H1 (cell line): Measurements from ENCODE around the gene NIFK. TPM values are rescaled to one million over a fixed set of nuclear protein-coding genes. Genes with fewer than 3 reads are reported as not detected.

Experiments used
- BCL11A ChIP-seq, 2 experiments: IDR thresholded peaks; one replicate each; pipeline ENCODE4 v1.6.1; 2011; ENCODE audit warnings: low read depth in 2 of 2, low read length in 2 of 2, mild to moderate bottlenecking in 2 of 2
- BRCA1 ChIP-seq: IDR thresholded peaks from 2 replicates; pipeline ENCODE4 v1.6.1; 2012; ENCODE audit warnings: low read depth, low read length, improper control_type of control experiment
- EGR1 ChIP-seq: IDR thresholded peaks from 2 replicates; pipeline ENCODE4 v1.6.1; 2011; ENCODE audit warnings: low read depth, low read length, borderline replicate concordance
- EZH2 ChIP-seq: fragments of 200-600 bp; sonication (generic); IDR thresholded peaks from 2 replicates; pipeline ENCODE4 v1.7.1; 2012; ENCODE audit warnings: low read depth, mild to moderate bottlenecking, moderate library complexity, low read length, inconsistent platforms; ENCODE audit not compliant: severe bottlenecking
- GTF2F1 ChIP-seq: IDR thresholded peaks from 2 replicates; pipeline ENCODE4 v1.6.1; 2012; ENCODE audit warnings: low read depth, low read length, improper control_type of control experiment, borderline replicate concordance
- HDAC2 ChIP-seq, 2 experiments: fragments of 300-600 bp in 1 of 2; sonication (generic) in 1 of 2; IDR thresholded peaks; 2 replicates each; pipeline ENCODE4 v1.6.1; 2011 to 2012; ENCODE audit warnings: low read depth in 2 of 2, low read length in 2 of 2, mild to moderate bottlenecking in 2 of 2, moderate library complexity in 2 of 2, borderline replicate concordance in 1 of 2, inconsistent platforms in 1 of 2
- HDAC6 ChIP-seq: IDR thresholded peaks from one replicate; pipeline ENCODE4 v1.7.1; 2012; ENCODE audit warnings: low read depth, mild to moderate bottlenecking, inconsistent platforms, low read length, moderate library complexity
- JUND ChIP-seq: IDR thresholded peaks from 2 replicates; pipeline ENCODE4 v1.6.1; 2011; ENCODE audit warnings: mild to moderate bottlenecking, improper control_type of control experiment, low read length
- PHF8 ChIP-seq: fragments of 200-600 bp; sonication (generic); conservative IDR thresholded peaks from 2 replicates; pipeline ENCODE4 v1.7.1; 2012; ENCODE audit warnings: low read depth, mild to moderate bottlenecking, inconsistent platforms, low read length, moderate library complexity
- RFX5 ChIP-seq: IDR thresholded peaks from 2 replicates; pipeline ENCODE4 v1.6.1; 2011; ENCODE audit warnings: low read depth, low read length, improper control_type of control experiment, borderline replicate concordance
- SIRT6 ChIP-seq: IDR thresholded peaks from one replicate; pipeline ENCODE4 v1.7.1; 2012; ENCODE audit warnings: low read length, inconsistent platforms
- SIX5 ChIP-seq: IDR thresholded peaks from 2 replicates; pipeline ENCODE4 v1.6.1; 2011; ENCODE audit warnings: mild to moderate bottlenecking, low read depth, low read length
- SRF ChIP-seq: IDR thresholded peaks from 2 replicates; pipeline ENCODE4 v1.6.1; 2011; ENCODE audit warnings: mild to moderate bottlenecking, low read depth, low read length, moderate library complexity
- TCF12 ChIP-seq: IDR thresholded peaks from 2 replicates; pipeline ENCODE4 v1.6.1; 2011; ENCODE audit warnings: low read depth, mild to moderate bottlenecking, low read length
- TEAD4 ChIP-seq: IDR thresholded peaks from 2 replicates; pipeline ENCODE4 v1.6.1; 2012; ENCODE audit warnings: low read depth, low read length, inconsistent platforms, mixed read lengths
- YY1 ChIP-seq: IDR thresholded peaks from 2 replicates; pipeline ENCODE4 v1.6.1; 2011; ENCODE audit warnings: low read depth, mild to moderate bottlenecking, low read length
- ZNF274 ChIP-seq: IDR thresholded peaks from 2 replicates; pipeline ENCODE4 v1.7.0; 2012; ENCODE audit warnings: low read length, borderline replicate concordance; ENCODE audit errors: extremely low read depth
- polyA plus RNA-seq, 7 experiments: library from polyadenylated mRNA; depleted of rRNA in 3 of 7; stranded (reverse) in 5 of 7; unstranded in 2 of 7; fragments of >200 nt in 5 of 7; fragments of 200-250 nt in 2 of 7; gene quantifications; 1 replicate in 5 of 7; 2 replicates in 1 of 7; 4 replicates in 1 of 7; pipeline versions ENCODE4 v1.2.1 to v1.2.3, GENCODE V29; 2011 to 2013; ENCODE audit warnings: missing spikeins in 2 of 7, mixed read lengths in 2 of 7
- total RNA-seq: library from RNA; stranded (reverse); fragmentation: NEBNext Ultra II Directional; extraction: Animal tissue kit (Norgen Biotek cat#: 25700); gene quantifications from 2 replicates; pipeline ENCODE4 v1.2.1, GENCODE V29; 2021
- TF ChIP-seq, protein P1 (sequence below): IDR thresholded peaks from 2 replicates; pipeline ENCODE4 v1.6.1; 2012; ENCODE audit warnings: inconsistent platforms
- TF ChIP-seq, protein P2 (sequence below): IDR thresholded peaks from 2 replicates; pipeline ENCODE4 v1.6.1; 2011; ENCODE audit warnings: low read length, improper control_type of control experiment
- TF ChIP-seq, protein P3 (sequence below), 3 experiments: IDR thresholded peaks; 1 replicate in 2 of 3; 2 replicates in 1 of 3; pipeline versions ENCODE4 v1.5.1 to v1.6.1; 2011; ENCODE audit warnings: low read length in 3 of 3, mild to moderate bottlenecking in 3 of 3, inconsistent platforms in 2 of 3, low read depth in 1 of 3, moderate library complexity in 1 of 3; ENCODE audit not compliant: insufficient read depth in 1 of 3; ENCODE audit errors: control extremely low read depth in 1 of 3

NIFK gene
- total and polyA plus RNA-seq, 2 of the 8 experiments (the other 6 are each of a cell fraction or from before 2014, with no cell fraction given) = 24.4 to 117 TPM

DNA sequence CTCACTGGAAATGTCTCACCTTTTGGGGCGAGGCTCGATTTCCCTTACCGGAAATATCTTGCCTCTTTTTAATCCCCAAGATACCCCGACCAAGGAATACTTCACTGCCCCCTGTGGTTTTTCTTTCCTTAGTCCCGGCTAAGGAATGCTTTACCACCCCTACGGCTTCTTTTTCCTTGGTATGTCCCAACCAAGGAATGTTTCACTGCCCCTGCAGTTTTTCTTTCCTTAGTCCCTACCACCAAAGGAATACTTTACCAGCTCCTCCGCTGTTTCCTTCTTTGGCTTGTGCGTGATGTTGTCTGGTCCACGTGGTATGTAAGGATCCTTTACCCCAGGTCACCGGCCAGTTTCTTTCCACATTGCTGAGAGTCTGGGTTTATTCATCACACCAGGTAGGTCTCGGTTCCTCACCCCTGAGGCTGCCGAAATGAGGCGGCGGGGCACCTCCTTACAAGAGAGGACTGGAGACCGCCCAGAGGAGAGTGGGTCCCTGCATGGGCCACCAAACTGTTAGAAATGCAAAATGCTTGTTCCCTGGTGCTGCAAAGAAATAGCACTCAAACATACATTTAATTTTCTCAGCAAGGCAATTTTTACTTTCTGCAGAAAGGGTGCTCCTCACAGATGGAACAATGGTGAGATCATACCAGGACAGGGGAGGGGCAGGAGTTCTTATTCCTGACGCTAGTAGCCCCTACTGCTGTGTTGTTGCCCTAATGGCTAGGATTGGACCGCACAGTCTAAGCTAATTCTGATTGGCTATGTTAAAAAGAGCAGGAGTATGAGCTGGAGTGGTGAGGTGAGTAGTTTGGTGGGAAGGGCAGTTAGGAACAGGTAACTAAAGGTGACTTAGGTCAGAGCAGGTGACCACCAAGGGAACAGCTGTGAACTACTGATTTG, 54.0 kb downstream of the NIFK start (continued):
- TF ChIP-seq HDAC6 = no peak
- TF ChIP-seq JUND = peak; percentile 87
- TF ChIP-seq GTF2F1 = no peak
- peak; percentile 25; the same call in 1 of the 2 replicates for TF ChIP-seq SIX5
- no peak for TF ChIP-seq RFX5
- TF ChIP-seq EGR1 = no peak
- TF ChIP-seq ZNF274 = no peak
- no peak for TF ChIP-seq HDAC2 (IDR thresholded peaks at IDR 0.05; ENCODE audit: borderline replicate concordance in 1 of 2, low read depth in 2 of 2, low read length in 2 of 2)
- TF ChIP-seq, protein P1, sequence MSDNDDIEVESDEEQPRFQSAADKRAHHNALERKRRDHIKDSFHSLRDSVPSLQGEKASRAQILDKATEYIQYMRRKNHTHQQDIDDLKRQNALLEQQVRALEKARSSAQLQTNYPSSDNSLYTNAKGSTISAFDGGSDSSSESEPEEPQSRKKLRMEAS = peak; percentile 78
- peak; percentile 94 for TF ChIP-seq TEAD4
- TF ChIP-seq, protein P2, sequence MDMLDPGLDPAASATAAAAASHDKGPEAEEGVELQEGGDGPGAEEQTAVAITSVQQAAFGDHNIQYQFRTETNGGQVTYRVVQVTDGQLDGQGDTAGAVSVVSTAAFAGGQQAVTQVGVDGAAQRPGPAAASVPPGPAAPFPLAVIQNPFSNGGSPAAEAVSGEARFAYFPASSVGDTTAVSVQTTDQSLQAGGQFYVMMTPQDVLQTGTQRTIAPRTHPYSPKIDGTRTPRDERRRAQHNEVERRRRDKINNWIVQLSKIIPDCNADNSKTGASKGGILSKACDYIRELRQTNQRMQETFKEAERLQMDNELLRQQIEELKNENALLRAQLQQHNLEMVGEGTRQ = no peak
- no peak for TF ChIP-seq BCL11A (IDR thresholded peaks at IDR 0.05; ENCODE audit: low read depth in 2 of 2, low read length in 2 of 2)
- TF ChIP-seq PHF8 = peak; percentile 77
- TF ChIP-seq YY1 = no peak
- TF ChIP-seq SRF = peak; percentile 56; the same call in 1 of the 2 replicates
- TF ChIP-seq TCF12 = no peak
- no peak for TF ChIP-seq SIRT6
- no peak for TF ChIP-seq EZH2
- TF ChIP-seq BRCA1 = no peak
- TF ChIP-seq, protein P3, sequence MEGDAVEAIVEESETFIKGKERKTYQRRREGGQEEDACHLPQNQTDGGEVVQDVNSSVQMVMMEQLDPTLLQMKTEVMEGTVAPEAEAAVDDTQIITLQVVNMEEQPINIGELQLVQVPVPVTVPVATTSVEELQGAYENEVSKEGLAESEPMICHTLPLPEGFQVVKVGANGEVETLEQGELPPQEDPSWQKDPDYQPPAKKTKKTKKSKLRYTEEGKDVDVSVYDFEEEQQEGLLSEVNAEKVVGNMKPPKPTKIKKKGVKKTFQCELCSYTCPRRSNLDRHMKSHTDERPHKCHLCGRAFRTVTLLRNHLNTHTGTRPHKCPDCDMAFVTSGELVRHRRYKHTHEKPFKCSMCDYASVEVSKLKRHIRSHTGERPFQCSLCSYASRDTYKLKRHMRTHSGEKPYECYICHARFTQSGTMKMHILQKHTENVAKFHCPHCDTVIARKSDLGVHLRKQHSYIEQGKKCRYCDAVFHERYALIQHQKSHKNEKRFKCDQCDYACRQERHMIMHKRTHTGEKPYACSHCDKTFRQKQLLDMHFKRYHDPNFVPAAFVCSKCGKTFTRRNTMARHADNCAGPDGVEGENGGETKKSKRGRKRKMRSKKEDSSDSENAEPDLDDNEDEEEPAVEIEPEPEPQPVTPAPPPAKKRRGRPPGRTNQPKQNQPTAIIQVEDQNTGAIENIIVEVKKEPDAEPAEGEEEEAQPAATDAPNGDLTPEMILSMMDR (IDR thresholded peaks at IDR 0.05; ENCODE audit: control extremely low read depth in 1 of 3, insufficient read depth in 1 of 3, low read depth in 1 of 3, low read length in 3 of 3) = no peak
- TF ChIP-seq, all 59 proteins: peak for 18
